ENCODE data around the gene CPT2.
"Not testable (repeated sequence)": the region's sequence is repeated elsewhere in the genome, so short reads cannot be mapped to it uniquely, and the experiment has no call there.

CPT2 gene

GRCh38 chr1:53197291-53198200 lies 922 bp downstream of the CPT2 start:
- Histone ChIP-seq H3K4me3 (ENCODE audit: low read length) (peak overlapping the region; percentile 76; the same call in 1 of the 2 replicates), H3K9me3 (ENCODE audit: control insufficient read depth, insufficient read depth, low read length) (no peaks in the 10 kb centered on the region), H3K4me1 (ENCODE audit: control insufficient read depth, insufficient read depth, low read length) (no peaks in the 10 kb centered on the region), H3K36me3 (ENCODE audit: control insufficient read depth, insufficient read depth, low read length) (0 out of 2 replicates have a peak, but pooled peaks cover under 1% of the 10 kb centered on the region), H3K27ac (ENCODE audit: low read length) (no peak overlapping the region), H3K27me3 (ENCODE audit: control insufficient read depth, insufficient read depth, low read length) (no peaks in the 10 kb centered on the region)
- DNase-seq (ENCODE audit: low read depth, low spot score), result no peak
- 100% methylated on average over 2 of the region's 13 CpGs for WGBS (ENCODE audit: insufficient coverage, insufficient read length)

GRCh38 chr1:53198241-53198651 lies 1.6 kb downstream of the CPT2 start:
- Histone ChIP-seq H3K4me1 (ENCODE audit: control insufficient read depth, insufficient read depth, low read length) (no peaks in the 10 kb centered on the region), H3K27ac (ENCODE audit: low read length) (no peak overlapping the region), H3K27me3 (ENCODE audit: control insufficient read depth, insufficient read depth, low read length) (no peaks in the 10 kb centered on the region), H3K36me3 (ENCODE audit: control insufficient read depth, insufficient read depth, low read length) (peaks cover 2% of the 10 kb centered on the region; the same call in 1 of the 2 replicates), H3K4me3 (ENCODE audit: low read length) (no peak overlapping the region), H3K9me3 (ENCODE audit: control insufficient read depth, insufficient read depth, low read length) (no peaks in the 10 kb centered on the region)
- WGBS (ENCODE audit: insufficient coverage, insufficient read length), result no CpG with 5 or more reads among the region's 4 CpGs
- no peak for DNase-seq (ENCODE audit: low read depth, low spot score)

GRCh38 chr1:53203466-53203865 lies 6.8 kb downstream of the CPT2 start:
- peaks cover 7% of the 10 kb centered on the region; the same call in 1 of the 2 replicates for H3K36me3 ChIP-seq (ENCODE audit: control insufficient read depth, insufficient read depth, low read length)

GRCh38 chr1:53205496-53205895 lies 8.9 kb downstream of the CPT2 start:
- H3K27me3 ChIP-seq (ENCODE audit: control insufficient read depth, insufficient read depth, low read length); DNase-seq (ENCODE audit: low read depth, low spot score); H3K9me3 ChIP-seq (ENCODE audit: control insufficient read depth, insufficient read depth, low read length); H3K4me1 ChIP-seq (ENCODE audit: control insufficient read depth, insufficient read depth, low read length); H3K4me3 ChIP-seq (ENCODE audit: low read length); H3K27ac ChIP-seq (ENCODE audit: low read length): not testable (repeated sequence)
- no CpG with 5 or more reads among the region's 1 CpG for WGBS (ENCODE audit: insufficient coverage, insufficient read length)
- peaks cover 13% of the 10 kb centered on the region; the same call in 1 of the 2 replicates for H3K36me3 ChIP-seq (ENCODE audit: control insufficient read depth, insufficient read depth, low read length)

More at GRCh38 chr1:53203466-53203865, 6.8 kb downstream of the CPT2 start:
- peaks cover 6% of the 10 kb centered on the region; the same call in 1 of the 2 replicates for H3K9me3 ChIP-seq (ENCODE audit: control insufficient read depth, insufficient read depth, low read length)
- H3K4me3 ChIP-seq (ENCODE audit: low read length), result no peak overlapping the region
- no peaks in the 10 kb centered on the region for H3K27me3 ChIP-seq (ENCODE audit: control insufficient read depth, insufficient read depth, low read length)
- no peak overlapping the region for H3K27ac ChIP-seq (ENCODE audit: low read length)
- no CpG with 5 or more reads among the region's 3 CpGs for WGBS (ENCODE audit: insufficient coverage, insufficient read length)
- DNase-seq (ENCODE audit: low read depth, low spot score), result no peak
- H3K4me1 ChIP-seq (ENCODE audit: control insufficient read depth, insufficient read depth, low read length), result no peaks in the 10 kb centered on the region

- H3K27me3 ChIP-seq (ENCODE audit: control insufficient read depth, insufficient read depth, low read length); H3K4me3 ChIP-seq (ENCODE audit: low read length); DNase-seq (ENCODE audit: low read depth, low spot score); H3K4me1 ChIP-seq (ENCODE audit: control insufficient read depth, insufficient read depth, low read length); H3K27ac ChIP-seq (ENCODE audit: low read length); H3K9me3 ChIP-seq (ENCODE audit: control insufficient read depth, insufficient read depth, low read length): not testable (repeated sequence)
- WGBS (ENCODE audit: insufficient coverage, insufficient read length), result no CpG with 5 or more reads among the region's 3 CpGs
- peaks cover 13% of the 10 kb centered on the region; the same call in 1 of the 2 replicates for H3K36me3 ChIP-seq (ENCODE audit: control insufficient read depth, insufficient read depth, low read length)
Measured at GRCh38 chr1:53206083-53206685, 9.6 kb downstream of the CPT2 start.

- H3K27ac ChIP-seq (ENCODE audit: low read length), result no peak overlapping the region
- H3K36me3 ChIP-seq (ENCODE audit: control insufficient read depth, insufficient read depth, low read length), result peaks cover 13% of the 10 kb centered on the region; the same call in 1 of the 2 replicates
- WGBS (ENCODE audit: insufficient coverage, insufficient read length), result no CpG with 5 or more reads among the region's 1 CpG
- H3K9me3 ChIP-seq (ENCODE audit: control insufficient read depth, insufficient read depth, low read length), result peaks cover 6% of the 10 kb centered on the region; the same call in 1 of the 2 replicates
- no peaks in the 10 kb centered on the region for H3K27me3 ChIP-seq (ENCODE audit: control insufficient read depth, insufficient read depth, low read length)
- no peaks in the 10 kb centered on the region for H3K4me1 ChIP-seq (ENCODE audit: control insufficient read depth, insufficient read depth, low read length)
- no peak overlapping the region for H3K4me3 ChIP-seq (ENCODE audit: low read length)
- no peak for DNase-seq (ENCODE audit: low read depth, low spot score)
Measured at GRCh38 chr1:53206735-53207379, 10.2 kb downstream of the CPT2 start.

- no peak for DNase-seq (ENCODE audit: low read depth, low spot score)
- no CpG with 5 or more reads among the region's 1 CpG for WGBS (ENCODE audit: insufficient coverage, insufficient read length)
- Histone ChIP-seq H3K27me3 (ENCODE audit: control insufficient read depth, insufficient read depth, low read length) (no peaks in the 10 kb centered on the region), H3K4me1 (ENCODE audit: control insufficient read depth, insufficient read depth, low read length) (no peaks in the 10 kb centered on the region), H3K4me3 (ENCODE audit: low read length) (no peak overlapping the region), H3K27ac (ENCODE audit: low read length) (no peak overlapping the region), H3K36me3 (ENCODE audit: control insufficient read depth, insufficient read depth, low read length) (peaks cover 11% of the 10 kb centered on the region; the same call in 1 of the 2 replicates), H3K9me3 (ENCODE audit: control insufficient read depth, insufficient read depth, low read length) (peaks cover 6% of the 10 kb centered on the region; the same call in 1 of the 2 replicates)
Measured at GRCh38 chr1:53207726-53208125, 11.1 kb downstream of the CPT2 start.

GRCh38 chr1:53210352-53210751 lies 13.7 kb downstream of the CPT2 start:
- no peaks in the 10 kb centered on the region for H3K4me1 ChIP-seq (ENCODE audit: control insufficient read depth, insufficient read depth, low read length)
- H3K27ac ChIP-seq (ENCODE audit: low read length), result no peak overlapping the region
- no peaks in the 10 kb centered on the region for H3K27me3 ChIP-seq (ENCODE audit: control insufficient read depth, insufficient read depth, low read length)
- peaks cover 4% of the 10 kb centered on the region; the same call in 1 of the 2 replicates for H3K9me3 ChIP-seq (ENCODE audit: control insufficient read depth, insufficient read depth, low read length)
- DNase-seq (ENCODE audit: low read depth, low spot score), result no peak
- H3K4me3 ChIP-seq (ENCODE audit: low read length), result no peak overlapping the region
- peaks cover 14% of the 10 kb centered on the region for H3K36me3 ChIP-seq (ENCODE audit: control insufficient read depth, insufficient read depth, low read length)
- WGBS (ENCODE audit: insufficient coverage, insufficient read length), result no CpG with 5 or more reads among the region's 7 CpGs

GRCh38 chr1:53210954-53211353 lies 14.3 kb downstream of the CPT2 start:
- Histone ChIP-seq H3K27ac (ENCODE audit: low read length) (no peak overlapping the region), H3K36me3 (ENCODE audit: control insufficient read depth, insufficient read depth, low read length) (peaks cover 14% of the 10 kb centered on the region), H3K27me3 (ENCODE audit: control insufficient read depth, insufficient read depth, low read length) (no peaks in the 10 kb centered on the region), H3K4me3 (ENCODE audit: low read length) (no peak overlapping the region), H3K4me1 (ENCODE audit: control insufficient read depth, insufficient read depth, low read length) (no peaks in the 10 kb centered on the region), H3K9me3 (ENCODE audit: control insufficient read depth, insufficient read depth, low read length) (peaks cover 2% of the 10 kb centered on the region; the same call in 1 of the 2 replicates)
- WGBS (ENCODE audit: insufficient coverage, insufficient read length), result no CpG with 5 or more reads among the region's 11 CpGs
- no peak for DNase-seq (ENCODE audit: low read depth, low spot score)

- no peak overlapping the region for H3K27ac ChIP-seq (ENCODE audit: low read length)
- no peaks in the 10 kb centered on the region for H3K4me1 ChIP-seq (ENCODE audit: control insufficient read depth, insufficient read depth, low read length)
- H3K27me3 ChIP-seq (ENCODE audit: control insufficient read depth, insufficient read depth, low read length), result no peaks in the 10 kb centered on the region
- no peak for DNase-seq (ENCODE audit: low read depth, low spot score)
- WGBS (ENCODE audit: insufficient coverage, insufficient read length), result no CpG with 5 or more reads among the region's 5 CpGs
- no peaks in the 10 kb centered on the region for H3K9me3 ChIP-seq (ENCODE audit: control insufficient read depth, insufficient read depth, low read length)
- H3K4me3 ChIP-seq (ENCODE audit: low read length), result no peak overlapping the region
- H3K36me3 ChIP-seq (ENCODE audit: control insufficient read depth, insufficient read depth, low read length), result peaks cover 8% of the 10 kb centered on the region
Measured at GRCh38 chr1:53214376-53214940, 17.8 kb downstream of the CPT2 start.
